Endothelial cell of umbilical vein (primary cell): ENCODE results near the gene C1orf159. TPM values are rescaled to one million over a fixed set of nuclear protein-coding genes. Genes with fewer than 3 reads are reported as not detected.

ENCODE experiments used
- BruUV-seq: library from RNA; stranded (reverse); fragments of 400-500 nt; replicated peaks from 2 replicates; lab custom pipeline; 2021; lab: Mats Ljungman, UMichigan
- CTCF ChIA-PET: fragments of 300-600, 350-600 bp; sonication (Branson Sonifier 250); formaldehyde crosslinking; loops from one replicate; lab custom pipeline; 2021; ENCODE audit warnings: antibody characterized with exemption, inconsistent platforms; lab: Charles Lee
- POLR2A ChIA-PET: fragments of 300-600, 350-600 bp; sonication (Branson Sonifier 250); formaldehyde crosslinking; loops from one replicate; lab custom pipeline; 2021; ENCODE audit warnings: antibody characterized with exemption, inconsistent platforms; lab: Charles Lee
- DNase-seq: peaks from one replicate; pipeline ENCODE4 v3.0.0-alpha.2; 2011; ENCODE audit warnings: low read depth, low spot score
- FAIRE-seq: peaks from 2 replicates; lab custom pipeline; 2011; peaks lifted over from hg19 to GRCh38; lab: Jason Lieb, UNC
- H2AFZ ChIP-seq: 2 replicates; pipeline ENCODE4 v1.6.0; 2012; ENCODE audit warnings: low read depth, low read length, control low read depth, inconsistent platforms
- H3K27ac ChIP-seq: 2 replicates; pipeline ENCODE4 v1.5.1; 2011; ENCODE audit warnings: low read depth, mild to moderate bottlenecking, control low read depth, low read length, moderate library complexity; ENCODE audit not compliant: insufficient read depth
- H3K27me3 ChIP-seq, 2 experiments: 2 replicates each; pipeline versions ENCODE4 v1.6.0 to v1.6.1; 2011; ENCODE audit warnings: low read length in 2 of 2, mixed read lengths in 1 of 2; ENCODE audit not compliant: control insufficient read depth in 2 of 2, insufficient read depth in 2 of 2
- H3K36me3 ChIP-seq, 2 experiments: 2 replicates in 1 of 2; 3 replicates in 1 of 2; pipeline ENCODE4 v1.5.1; 2011; ENCODE audit warnings: low read length in 2 of 2, mild to moderate bottlenecking in 1 of 2, moderate library complexity in 1 of 2; ENCODE audit not compliant: control insufficient read depth in 2 of 2, insufficient read depth in 2 of 2; ENCODE audit errors: extremely low read depth in 1 of 2
- H3K4me1 ChIP-seq: 3 replicates; pipeline ENCODE4 v1.5.1; 2011; ENCODE audit warnings: mild to moderate bottlenecking, low read length; ENCODE audit not compliant: control insufficient read depth, insufficient read depth; ENCODE audit errors: extremely low read depth
- H3K4me2 ChIP-seq: 2 replicates; pipeline ENCODE4 v1.6.1; 2011; ENCODE audit warnings: low read length, control low read depth, mixed read lengths; ENCODE audit not compliant: insufficient read depth
- H3K4me3 ChIP-seq, 3 experiments: fragments of 200-600 bp in 1 of 3; sonication (generic), shearing (Covaris generic) in 1 of 3; replicated peaks in 1 of 3; 2 replicates each; pipeline ENCODE4 v1.5.1; 2011 to 2016; ENCODE audit warnings: control low read depth in 3 of 3, low read length in 3 of 3, mild to moderate bottlenecking in 2 of 3, inconsistent platforms in 1 of 3, low read depth in 1 of 3, moderate library complexity in 1 of 3; ENCODE audit not compliant: insufficient read depth in 1 of 3
- H3K79me2 ChIP-seq: 2 replicates; pipeline ENCODE4 v1.6.0; 2012; ENCODE audit warnings: low read length, inconsistent platforms; ENCODE audit not compliant: control insufficient read depth, insufficient read depth
- H3K9ac ChIP-seq: replicated peaks from 2 replicates; pipeline ENCODE3; 2011; ENCODE audit warnings: low read length, control low read depth; ENCODE audit not compliant: insufficient read depth; ENCODE audit errors: extremely low read depth
- H3K9me1 ChIP-seq: replicated peaks from 3 replicates; pipeline ENCODE4 v1.6.0; 2011; ENCODE audit warnings: mild to moderate bottlenecking, low read length; ENCODE audit not compliant: control insufficient read depth, insufficient read depth; ENCODE audit errors: extremely low read depth
- H3K9me3 ChIP-seq: replicated peaks from 2 replicates; pipeline ENCODE4 v1.5.1; 2012; ENCODE audit warnings: low read length, inconsistent platforms; ENCODE audit not compliant: control insufficient read depth, insufficient read depth
- H4K20me1 ChIP-seq: replicated peaks from 2 replicates; pipeline ENCODE3; 2011; ENCODE audit warnings: mild to moderate bottlenecking, low read length; ENCODE audit not compliant: control insufficient read depth, insufficient read depth; ENCODE audit errors: extremely low read depth
- EZH2 ChIP-seq: IDR thresholded peaks from 2 replicates; pipeline ENCODE4 v1.6.1; 2012; ENCODE audit warnings: borderline replicate concordance, low read depth, mild to moderate bottlenecking, moderate library complexity, low read length, inconsistent platforms; ENCODE audit not compliant: severe bottlenecking
- FOS ChIP-seq: IDR thresholded peaks from 2 replicates; pipeline ENCODE4 v1.6.1; 2011; ENCODE audit warnings: mild to moderate bottlenecking, low read length, moderate library complexity, borderline replicate concordance; ENCODE audit not compliant: insufficient read depth
- GATA2 ChIP-seq: IDR thresholded peaks from 2 replicates; pipeline ENCODE4 v1.7.0; 2011; ENCODE audit warnings: low read depth, mild to moderate bottlenecking, moderate library complexity, mixed read lengths, low read length; ENCODE audit not compliant: insufficient read length, insufficient read depth
- JUN ChIP-seq: IDR thresholded peaks from 2 replicates; pipeline ENCODE4 v1.6.1; 2011; ENCODE audit warnings: borderline replicate concordance, low read depth; ENCODE audit not compliant: insufficient read length, insufficient read depth
- MYC ChIP-seq: IDR thresholded peaks from one replicate; pipeline ENCODE4 v1.6.1; 2011; ENCODE audit warnings: mild to moderate bottlenecking, low read depth, low read length
- POLR2A ChIP-seq: IDR thresholded peaks from 2 replicates; pipeline ENCODE4 v1.6.1; 2012; ENCODE audit warnings: low read depth, mild to moderate bottlenecking, control low read depth, low read length
- POLR2AphosphoS5 ChIP-seq: IDR thresholded peaks from 2 replicates; pipeline ENCODE4 v1.6.1; 2012; ENCODE audit warnings: low read depth, mild to moderate bottlenecking, control low read depth, low read length, moderate library complexity; ENCODE audit not compliant: insufficient read depth
- dilution Hi-C: fragments of 300-500 bp; cut with MboI; formaldehyde crosslinking; loops from one replicate; pipeline ENCODE4 v1.15.0; 2019; ENCODE audit warnings: low sequenced_read_pairs; ENCODE audit not compliant: extremely low pct_ligation_motif_present
- intact Hi-C: fragments of 100-400 bp; cut with micrococcal nuclease; formaldehyde crosslinking; loops from one replicate; pipeline ENCODE4 v1.10.0; 2022
- polyA plus RNA-seq, 4 experiments: library from polyadenylated mRNA; depleted of rRNA in 3 of 4; stranded (reverse) in 3 of 4; unstranded in 1 of 4; fragments of >200 nt; gene quantifications; 2 replicates each; pipeline versions ENCODE4 v1.2.1 to v1.2.3, GENCODE V29; 2011 to 2012; ENCODE audit warnings: missing spikeins in 1 of 4
- total RNA-seq: library from RNA; stranded (reverse); gene quantifications from 2 replicates; pipeline ENCODE4 v1.2.3, GENCODE V29; 2021

C1orf159 gene
- total and polyA plus RNA-seq, 2 donors (not counting 3 experiments of a cell fraction or from before 2014, with no cell fraction given) = 16.1 to 20.1 TPM

DNA sequence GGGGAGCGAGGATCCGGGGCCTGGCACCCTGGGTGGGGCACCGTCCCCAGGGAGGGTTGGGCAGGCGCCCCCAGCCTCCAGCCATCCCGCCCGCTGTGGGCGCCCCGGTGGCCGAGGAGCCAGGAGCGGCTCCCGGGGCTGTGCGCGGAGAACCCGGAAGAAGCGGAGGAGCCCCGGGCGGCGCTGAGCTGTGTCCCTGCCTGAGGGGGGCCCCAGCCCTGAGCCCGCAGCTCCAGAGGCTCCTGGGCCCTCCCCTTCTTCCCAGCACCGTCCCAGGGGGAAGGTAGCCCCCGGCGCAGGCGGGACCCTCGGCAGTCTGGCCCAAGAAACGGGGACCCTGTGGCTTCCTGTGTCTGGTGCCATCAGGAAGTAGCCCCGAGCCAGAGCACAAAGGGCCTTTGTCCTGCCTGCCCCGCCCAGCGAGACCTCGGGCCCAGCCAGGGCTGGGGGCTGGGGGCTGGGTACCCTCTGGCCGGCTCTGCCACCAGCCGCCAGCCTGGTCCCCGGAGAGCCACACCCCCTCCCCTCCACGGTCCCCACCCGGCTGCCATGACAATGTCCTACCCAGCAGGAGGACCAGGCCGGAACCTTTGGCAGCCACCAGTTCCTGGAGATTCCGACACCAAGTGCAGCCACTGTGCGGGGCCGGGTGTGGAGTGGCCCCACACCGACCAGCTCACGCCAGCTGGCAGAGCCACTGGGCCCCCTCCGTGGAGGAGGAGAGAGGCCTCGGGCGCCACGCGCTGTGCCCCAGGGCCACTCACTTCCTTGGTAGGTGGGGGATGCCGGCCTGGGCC is 42.2 kb upstream of the C1orf159 start:
- intact Hi-C loops (loop anchor here (1.0 kb wide), 2 partner anchors 36 to 72 kb away; no protein-coding TSS in a partner anchor), dilution Hi-C loops (no loop called here)
- Histone ChIP-seq H3K4me2 (peak overlapping the region; percentile 33), H3K27ac (peak overlapping the region; percentile 49), H3K9me1 (no peaks in the 10 kb centered on the region), H4K20me1 (no peaks in the 10 kb centered on the region), H3K4me3 (peak overlapping the region in 2 of 3 experiments; percentile 1 to 46), H3K27me3 (no peaks in the 10 kb centered on the region), H3K36me3 (no peaks in the 10 kb centered on the region), H2AFZ (peak overlapping the region; percentile 89), H3K79me2 (no peaks in the 10 kb centered on the region), H3K4me1 (peaks cover 14% of the 10 kb centered on the region), H3K9me3 (no peaks in the 10 kb centered on the region), H3K9ac (peak overlapping the region; percentile 76)
- CTCF ChIA-PET = interaction anchor here (1.0 to 2.0 kb wide), 3 partner anchors 36 to 174 kb away, joined by 3 to 6 read pairs (median 5); no protein-coding TSS in a partner anchor
- FAIRE-seq = peak; percentile 63
- peak; percentile 38 for DNase-seq
- TF ChIP-seq POLR2A (peak; percentile 14), MYC (no peak)
- POLR2A ChIA-PET = no interaction called here
- BruUV-seq = TSS peak; percentile 77

DNA sequence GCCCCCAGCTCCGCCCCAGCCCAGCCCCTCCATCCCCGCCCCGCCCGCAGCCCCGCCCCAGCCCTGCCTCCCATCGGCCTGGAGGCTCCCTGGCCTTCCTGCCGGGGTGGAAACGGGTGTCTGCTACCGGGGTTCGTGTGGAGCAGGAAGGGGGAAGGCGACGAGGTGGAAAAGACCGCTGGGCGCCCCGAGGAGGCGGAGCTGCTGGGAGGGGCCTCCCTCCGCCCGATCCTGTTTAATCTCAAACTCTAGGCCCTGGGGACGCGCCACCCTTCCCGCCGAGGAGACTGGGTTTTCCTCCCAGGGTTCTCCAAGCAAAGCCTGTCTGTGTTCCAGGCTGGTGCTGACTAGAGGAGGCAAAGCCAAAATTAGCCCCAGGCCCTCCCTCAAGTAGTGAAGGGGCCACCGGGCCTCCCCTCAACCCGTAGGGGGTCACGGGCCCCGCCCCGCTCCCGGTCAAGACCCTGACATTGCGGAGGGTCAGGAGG is 41.6 kb upstream of the C1orf159 start:
- POLR2A ChIA-PET = no interaction called here
- Histone ChIP-seq H3K4me3 (peak overlapping the region in 2 of 3 experiments; percentile 1 to 46), H3K27ac (peak overlapping the region; percentile 49), H3K79me2 (no peaks in the 10 kb centered on the region), H3K36me3 (no peaks in the 10 kb centered on the region), H3K9me3 (no peaks in the 10 kb centered on the region), H3K4me1 (peaks cover 14% of the 10 kb centered on the region), H4K20me1 (no peaks in the 10 kb centered on the region), H2AFZ (peak overlapping the region; percentile 1), H3K9ac (peak overlapping the region; percentile 76), H3K27me3 (no peaks in the 10 kb centered on the region), H3K9me1 (no peaks in the 10 kb centered on the region), H3K4me2 (peak overlapping the region; percentile 33)
- TSS peak; percentile 91 for BruUV-seq
- TF ChIP-seq FOS (no peak), JUN (no peak), MYC (no peak), EZH2 (no peak), POLR2A (peak; percentile 62), POLR2AphosphoS5 (peak; percentile 57), GATA2 (no peak)
- FAIRE-seq (peak; percentile 82), DNase-seq (peak; percentile 70)
- dilution Hi-C loops (no loop called here), intact Hi-C loops (loop anchor here (1.0 kb wide), 1 partner anchor 35 kb away; no protein-coding TSS in a partner anchor)
- CTCF ChIA-PET = interaction anchor here (1.1 to 2.0 kb wide), 3 partner anchors 35 to 134 kb away, joined by 3 to 6 read pairs (median 3); no protein-coding TSS in a partner anchor
